Measurements from ENCODE around the gene CYP2B6. TPM values are rescaled to one million over a fixed set of nuclear protein-coding genes. Genes with fewer than 3 reads are reported as not detected.
A peak's percentile ranks its signal among the peaks of the same experiment; 100 is the strongest.

CYP2B6 gene
- total RNA-seq, 1 donor, result not detected

GRCh38 chr19:41018736-41019290 lies 27.7 kb downstream of the CYP2B6 start:
- no peaks in the 10 kb centered on the region for H3K36me3 ChIP-seq (ENCODE audit: insufficient read depth, low read length)
- no peaks in the 10 kb centered on the region for H3K9me3 ChIP-seq (ENCODE audit: low read depth, low read length)
- no peak for TF ChIP-seq CTCF (IDR thresholded peaks at IDR 0.05; ENCODE audit: extremely low read depth, low read depth, low read length)
- no peaks in the 10 kb centered on the region for H4K20me1 ChIP-seq (ENCODE audit: insufficient read depth, low read length)
- no peak overlapping the region for H2AFZ ChIP-seq (ENCODE audit: low read length)
- no peaks in the 10 kb centered on the region for H3K27me3 ChIP-seq (ENCODE audit: insufficient read depth, low read length)
- DNase-seq (ENCODE audit: insufficient read length, low spot score, missing footprints), result no peak
- H3K4me2 ChIP-seq (ENCODE audit: insufficient read depth, low read length), result no peak overlapping the region
- no peaks in the 10 kb centered on the region for H3K4me1 ChIP-seq (ENCODE audit: insufficient read depth, low read length)
- no peak overlapping the region for H3K27ac ChIP-seq (ENCODE audit: low read depth, low read length)
- H3K79me2 ChIP-seq (ENCODE audit: insufficient read depth, low read length), result no peaks in the 10 kb centered on the region
- no peak overlapping the region for H3K4me3 ChIP-seq (ENCODE audit: insufficient read depth, low read length)

- TF ChIP-seq CTCF (IDR thresholded peaks at IDR 0.05; ENCODE audit: extremely low read depth, low read depth, low read length), result no peak
- Histone ChIP-seq H3K27ac (ENCODE audit: low read depth, low read length) (no peak overlapping the region), H4K20me1 (ENCODE audit: insufficient read depth, low read length) (no peaks in the 10 kb centered on the region), H3K79me2 (ENCODE audit: insufficient read depth, low read length) (no peaks in the 10 kb centered on the region), H2AFZ (ENCODE audit: low read length) (no peak overlapping the region), H3K27me3 (ENCODE audit: insufficient read depth, low read length) (no peaks in the 10 kb centered on the region), H3K4me3 (ENCODE audit: insufficient read depth, low read length) (no peak overlapping the region), H3K4me1 (ENCODE audit: insufficient read depth, low read length) (no peaks in the 10 kb centered on the region), H3K36me3 (ENCODE audit: insufficient read depth, low read length) (no peaks in the 10 kb centered on the region), H3K4me2 (ENCODE audit: insufficient read depth, low read length) (no peak overlapping the region), H3K9me3 (ENCODE audit: low read depth, low read length) (no peaks in the 10 kb centered on the region)
- peak; percentile 2 for DNase-seq (ENCODE audit: insufficient read length, low spot score, missing footprints)
These were observed 28.3 kb downstream of the CYP2B6 start for GRCh38 chr19:41019346-41019745.

- Histone ChIP-seq H3K27ac (ENCODE audit: low read depth, low read length) (no peak overlapping the region), H3K4me2 (ENCODE audit: insufficient read depth, low read length) (no peak overlapping the region), H3K4me3 (ENCODE audit: insufficient read depth, low read length) (no peak overlapping the region), H3K27me3 (ENCODE audit: insufficient read depth, low read length) (no peaks in the 10 kb centered on the region), H3K36me3 (ENCODE audit: insufficient read depth, low read length) (no peaks in the 10 kb centered on the region), H2AFZ (ENCODE audit: low read length) (no peak overlapping the region), H3K79me2 (ENCODE audit: insufficient read depth, low read length) (no peaks in the 10 kb centered on the region), H3K9me3 (ENCODE audit: low read depth, low read length) (no peaks in the 10 kb centered on the region), H4K20me1 (ENCODE audit: insufficient read depth, low read length) (no peaks in the 10 kb centered on the region), H3K4me1 (ENCODE audit: insufficient read depth, low read length) (no peaks in the 10 kb centered on the region)
- DNase-seq (ENCODE audit: insufficient read length, low spot score, missing footprints), result no peak
- no peak for TF ChIP-seq CTCF (IDR thresholded peaks at IDR 0.05; ENCODE audit: extremely low read depth, low read depth, low read length)
These were observed 32.1 kb downstream of the CYP2B6 start for GRCh38 chr19:41023193-41023592.

GRCh38 chr19:41025411-41025810 lies 34.3 kb downstream of the CYP2B6 start:
- no peaks in the 10 kb centered on the region for H3K9me3 ChIP-seq (ENCODE audit: low read depth, low read length)

More at GRCh38 chr19:41025411-41025810, 34.3 kb downstream of the CYP2B6 start:
- H4K20me1 ChIP-seq (ENCODE audit: insufficient read depth, low read length), result no peaks in the 10 kb centered on the region
- no peak overlapping the region for H3K27ac ChIP-seq (ENCODE audit: low read depth, low read length)
- DNase-seq (ENCODE audit: insufficient read length, low spot score, missing footprints), result no peak
- no peaks in the 10 kb centered on the region for H3K79me2 ChIP-seq (ENCODE audit: insufficient read depth, low read length)
- no peak for TF ChIP-seq CTCF (IDR thresholded peaks at IDR 0.05; ENCODE audit: extremely low read depth, low read depth, low read length)
- no peaks in the 10 kb centered on the region for H3K4me1 ChIP-seq (ENCODE audit: insufficient read depth, low read length)
- no peaks in the 10 kb centered on the region for H3K27me3 ChIP-seq (ENCODE audit: insufficient read depth, low read length)
- no peaks in the 10 kb centered on the region for H3K36me3 ChIP-seq (ENCODE audit: insufficient read depth, low read length)
- no peak overlapping the region for H2AFZ ChIP-seq (ENCODE audit: low read length)
- no peak overlapping the region for H3K4me2 ChIP-seq (ENCODE audit: insufficient read depth, low read length)
- no peak overlapping the region for H3K4me3 ChIP-seq (ENCODE audit: insufficient read depth, low read length)

Measured in osteoblast (primary cell).